Cardiac muscle cell (in vitro differentiated cells and primary cell): ENCODE data around the gene TEX38. TPM values are rescaled to one million over a fixed set of nuclear protein-coding genes. Genes with fewer than 3 reads are reported as not detected.

Experiments used
- DNase-seq, 2 donors: peaks; one replicate each; pipeline versions ENCODE4 v3.0.0 to v3.0.0-alpha.2; 2010 to 2017; ENCODE audit warnings: low read depth in 1 of 2, low spot score in 1 of 2
- H3K27ac ChIP-seq: fragments of 200-600 bp; sonication (generic); 2 replicates; pipeline ENCODE4 v1.5.1; 2016
- H3K27me3 ChIP-seq: fragments of 200-600 bp; sonication (generic); 2 replicates; pipeline ENCODE4 v1.6.0; 2016; ENCODE audit warnings: control low read depth
- H3K36me3 ChIP-seq: fragments of 200-600 bp; sonication (generic); 2 replicates; pipeline ENCODE4 v1.5.1; 2016; ENCODE audit warnings: control low read depth
- H3K4me1 ChIP-seq: fragments of 200-600 bp; sonication (generic); 2 replicates; pipeline ENCODE4 v1.8.1; 2017; ENCODE audit warnings: low read depth, mild to moderate bottlenecking, mixed run types
- H3K4me3 ChIP-seq: fragments of 200-600 bp; sonication (generic); 2 replicates; pipeline ENCODE4 v1.5.1; 2016; ENCODE audit warnings: mild to moderate bottlenecking
- H3K9me3 ChIP-seq: fragments of 200-600 bp; sonication (generic); 2 replicates; pipeline ENCODE4 v1.5.1; 2017; ENCODE audit warnings: low read depth, mild to moderate bottlenecking, control low read depth
- polyA plus RNA-seq: library from polyadenylated mRNA; unstranded; fragments of >200 nt; fragmentation: Nextera tagmentation; extraction: Ambion mirVana; gene quantifications from 2 replicates; pipeline ENCODE4 v1.2.1, GENCODE V29; 2016
- total RNA-seq: library from RNA; depleted of rRNA; stranded (reverse); fragments of >200 nt; gene quantifications from 2 replicates; pipeline ENCODE4 v1.2.3, GENCODE V29; 2016
- TF ChIP-seq, protein P1 (sequence below): IDR thresholded peaks from 2 replicates; pipeline ENCODE4 v1.5.1; 2012; ENCODE audit warnings: low read depth, mild to moderate bottlenecking, low read length

Gene TEX38
- total RNA-seq = 1.2 TPM in 1 of 2 replicates, not detected in the other
- 0.27 and 1.4 TPM in 2 replicates for polyA plus RNA-seq

DNA sequence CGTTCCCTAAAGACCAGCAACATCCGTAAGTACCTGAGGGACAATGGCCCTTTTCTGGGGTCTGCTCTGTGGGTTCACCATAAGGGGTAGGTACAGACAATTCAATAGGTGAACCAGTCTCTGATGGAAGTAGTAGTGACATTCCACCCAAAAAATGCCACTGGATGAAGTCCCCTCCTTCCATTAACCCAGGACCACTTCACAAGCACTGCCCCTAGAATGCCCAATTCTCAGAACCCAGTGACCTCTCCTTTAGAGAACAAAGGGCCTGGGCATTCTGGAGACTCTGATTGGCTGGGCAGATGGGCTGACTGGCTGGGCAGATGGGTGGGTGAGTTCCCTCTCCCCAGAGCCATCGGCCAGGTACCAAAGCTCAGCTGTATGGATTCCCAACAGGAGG is at the start of gene TEX38:
Gene TEX38, plus strand, starts transcription at position 301 of the 400 bp plus-strand sequence. Its CDS starts 81 bp downstream, at position 382.
- DNase-seq = no peak
- Histone ChIP-seq H3K9me3 (no peaks in the 10 kb centered on the region), H3K36me3 (peaks cover 5% of the 10 kb centered on the region), H3K27ac (peak within 1 kb of the TSS; percentile 59), H3K4me1 (peaks cover 3% of the 10 kb centered on the region), H3K27me3 (no peaks in the 10 kb centered on the region), H3K4me3 (no peak within 1 kb of the TSS)
- TF ChIP-seq, protein P1, sequence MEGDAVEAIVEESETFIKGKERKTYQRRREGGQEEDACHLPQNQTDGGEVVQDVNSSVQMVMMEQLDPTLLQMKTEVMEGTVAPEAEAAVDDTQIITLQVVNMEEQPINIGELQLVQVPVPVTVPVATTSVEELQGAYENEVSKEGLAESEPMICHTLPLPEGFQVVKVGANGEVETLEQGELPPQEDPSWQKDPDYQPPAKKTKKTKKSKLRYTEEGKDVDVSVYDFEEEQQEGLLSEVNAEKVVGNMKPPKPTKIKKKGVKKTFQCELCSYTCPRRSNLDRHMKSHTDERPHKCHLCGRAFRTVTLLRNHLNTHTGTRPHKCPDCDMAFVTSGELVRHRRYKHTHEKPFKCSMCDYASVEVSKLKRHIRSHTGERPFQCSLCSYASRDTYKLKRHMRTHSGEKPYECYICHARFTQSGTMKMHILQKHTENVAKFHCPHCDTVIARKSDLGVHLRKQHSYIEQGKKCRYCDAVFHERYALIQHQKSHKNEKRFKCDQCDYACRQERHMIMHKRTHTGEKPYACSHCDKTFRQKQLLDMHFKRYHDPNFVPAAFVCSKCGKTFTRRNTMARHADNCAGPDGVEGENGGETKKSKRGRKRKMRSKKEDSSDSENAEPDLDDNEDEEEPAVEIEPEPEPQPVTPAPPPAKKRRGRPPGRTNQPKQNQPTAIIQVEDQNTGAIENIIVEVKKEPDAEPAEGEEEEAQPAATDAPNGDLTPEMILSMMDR = no peak

- Histone ChIP-seq H3K4me1 (peaks cover 18% of the 10 kb centered on the region), H3K9me3 (no peaks in the 10 kb centered on the region), H3K27me3 (no peaks in the 10 kb centered on the region), H3K36me3 (no peaks in the 10 kb centered on the region), H3K4me3 (no peak overlapping the region), H3K27ac (no peak overlapping the region)
- no peak for DNase-seq
- TF ChIP-seq, protein P1 = no peak
These were observed 49.7 kb upstream of the TEX38 start for GRCh38 chr1:46621930-46622329.

GRCh38 chr1:46622344-46622743 is 49.3 kb upstream of the TEX38 start:
- no peak overlapping the region for H3K27ac ChIP-seq
- no peaks in the 10 kb centered on the region for H3K27me3 ChIP-seq
- no peak overlapping the region for H3K4me3 ChIP-seq
- no peaks in the 10 kb centered on the region for H3K36me3 ChIP-seq
- no peaks in the 10 kb centered on the region for H3K9me3 ChIP-seq
- peak in 1 of 2 donors; percentile 50 for DNase-seq
- peaks cover 14% of the 10 kb centered on the region for H3K4me1 ChIP-seq
- TF ChIP-seq, protein P1 = peak; percentile 56

DNA sequence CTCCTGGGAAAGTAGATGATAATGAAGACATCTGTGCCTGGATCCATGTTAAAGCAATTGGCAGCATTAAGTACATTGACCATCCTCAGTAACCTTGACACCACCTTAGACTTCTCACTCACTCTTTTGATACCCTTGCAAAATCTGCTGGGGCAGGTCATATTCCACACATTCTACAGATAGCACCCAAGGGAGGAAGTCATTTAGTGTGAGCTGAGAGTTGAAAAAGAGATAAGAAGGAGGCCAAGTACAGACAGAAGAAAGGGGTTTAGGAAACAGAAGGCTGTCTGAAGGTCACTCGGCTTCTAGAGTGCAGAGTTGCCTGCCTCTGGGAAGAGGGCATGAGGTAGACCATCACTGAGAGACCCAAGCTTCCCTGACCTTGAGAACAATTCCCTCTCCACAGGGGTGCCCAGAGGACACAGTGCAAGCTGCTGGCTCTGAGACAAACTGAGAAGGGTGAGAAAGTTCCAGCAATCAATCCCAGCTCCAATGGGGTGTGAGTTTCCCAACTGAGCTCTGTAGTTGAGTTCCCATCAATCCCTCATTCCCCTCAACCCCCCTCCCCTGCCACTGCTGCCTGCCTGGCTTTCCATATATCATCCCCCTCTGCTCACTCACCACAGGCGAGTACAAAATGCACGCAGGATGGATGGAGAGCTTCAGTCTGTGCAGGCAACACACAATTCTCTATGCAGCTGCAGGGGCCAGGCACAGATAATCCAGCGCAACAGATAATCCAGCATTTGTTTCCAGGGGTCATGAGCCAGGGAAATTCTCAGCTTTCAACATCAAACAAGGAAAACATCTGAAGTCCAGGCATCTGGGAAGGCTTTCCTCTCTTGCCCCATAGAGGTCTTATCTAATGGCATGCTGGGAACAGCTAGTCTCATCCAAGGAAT is 47.7 kb upstream of the TEX38 start:
- TF ChIP-seq, protein P1 = no peak
- Histone ChIP-seq H3K4me3 (no peak overlapping the region), H3K36me3 (no peaks in the 10 kb centered on the region), H3K4me1 (peaks cover 12% of the 10 kb centered on the region), H3K27ac (no peak overlapping the region), H3K9me3 (no peaks in the 10 kb centered on the region), H3K27me3 (no peaks in the 10 kb centered on the region)
- peak in 1 of 2 donors; percentile 75 for DNase-seq

- H3K36me3 ChIP-seq = peaks cover 43% of the 10 kb centered on the region
- H3K27ac ChIP-seq = no peak overlapping the region
- TF ChIP-seq, protein P1 = no peak
- no peak overlapping the region for H3K4me3 ChIP-seq
- H3K9me3 ChIP-seq = no peaks in the 10 kb centered on the region
- no peak for DNase-seq
- no peaks in the 10 kb centered on the region for H3K4me1 ChIP-seq
- no peaks in the 10 kb centered on the region for H3K27me3 ChIP-seq
These were observed 40.9 kb upstream of the TEX38 start for GRCh38 chr1:46630719-46631118.
